HG03159 (cell line): ENCODE data around the gene DYNC2H1.

Experiments used
- ATAC-seq: cut with Tn5 transposase; IDR thresholded peaks from one replicate; pipeline ENCODE4 v1.9.1; 2021; ENCODE audit warnings: mild to moderate bottlenecking, moderate library complexity; ENCODE audit not compliant: unreplicated experiment

DYNC2H1 gene

DNA sequence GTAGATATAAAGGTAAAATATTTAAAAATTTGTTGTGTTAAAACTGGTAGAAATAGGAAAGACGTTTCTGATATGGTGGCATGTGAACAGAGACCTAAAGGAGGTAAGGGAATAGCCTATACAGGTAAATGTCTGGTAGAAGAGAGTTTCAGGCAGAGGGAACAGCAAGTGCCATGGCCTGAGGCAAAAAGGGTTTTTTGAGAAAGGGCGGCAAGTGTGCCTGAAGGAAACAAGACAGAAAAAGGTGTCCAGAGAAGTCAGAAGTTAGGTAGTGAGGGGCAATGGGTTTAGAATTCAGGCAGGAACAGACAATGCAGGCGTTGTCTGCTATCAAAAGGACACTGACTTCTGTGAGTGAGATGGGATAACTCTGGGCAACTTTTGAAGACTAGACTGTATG lies 339.7 kb downstream of the DYNC2H1 start:
- ATAC-seq = no peak

GRCh38 chr11:103450241-103450640 lies 341.0 kb downstream of the DYNC2H1 start:
- no peak for ATAC-seq

DNA sequence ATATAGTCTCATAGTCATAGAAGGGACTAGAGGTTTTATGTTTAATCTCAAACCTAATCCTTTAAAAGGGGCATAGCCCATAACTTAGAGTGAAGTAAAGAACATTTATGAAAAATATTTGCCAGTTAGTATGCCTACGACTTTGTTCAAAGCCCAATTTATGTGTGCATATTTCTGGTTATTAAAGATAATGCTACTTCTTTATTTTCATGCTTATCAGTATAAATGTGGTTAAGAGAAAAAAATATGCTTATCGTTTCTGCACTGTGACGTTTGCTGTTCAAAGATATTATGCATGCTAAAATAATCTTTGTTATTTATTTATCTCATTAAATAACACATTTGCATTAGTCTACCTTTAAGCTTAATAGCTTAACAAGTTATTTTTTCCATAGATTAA lies 343.9 kb downstream of the DYNC2H1 start:
- ATAC-seq = no peak

- ATAC-seq = no peak
Observed at GRCh38 chr11:103453915-103454709, 344.9 kb downstream of the DYNC2H1 start.

DNA sequence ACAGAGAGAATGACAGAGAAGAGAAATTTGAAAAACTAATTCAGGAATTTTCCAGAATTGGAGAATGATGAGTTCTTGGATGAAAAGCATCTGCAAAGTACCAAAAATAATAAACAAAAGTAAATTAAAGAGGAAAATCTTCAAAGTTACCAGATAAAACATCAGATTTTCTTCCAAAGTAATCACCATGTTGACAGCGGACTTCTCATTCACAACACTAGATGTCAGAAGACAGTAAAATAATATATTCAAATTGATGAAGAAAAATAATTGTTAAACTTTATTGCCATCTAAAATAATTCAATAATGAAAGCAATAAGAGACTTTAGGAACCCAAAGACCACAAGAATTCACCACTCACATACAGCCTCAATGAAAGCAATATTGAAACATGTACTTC lies 355.2 kb downstream of the DYNC2H1 start:
- ATAC-seq = no peak

GRCh38 chr11:103465555-103466140 lies 356.4 kb downstream of the DYNC2H1 start:
- ATAC-seq = no peak

GRCh38 chr11:103471546-103471945 lies 362.3 kb downstream of the DYNC2H1 start:
- no peak for ATAC-seq

GRCh38 chr11:103476874-103477273 lies 367.6 kb downstream of the DYNC2H1 start:
- no peak for ATAC-seq

DNA sequence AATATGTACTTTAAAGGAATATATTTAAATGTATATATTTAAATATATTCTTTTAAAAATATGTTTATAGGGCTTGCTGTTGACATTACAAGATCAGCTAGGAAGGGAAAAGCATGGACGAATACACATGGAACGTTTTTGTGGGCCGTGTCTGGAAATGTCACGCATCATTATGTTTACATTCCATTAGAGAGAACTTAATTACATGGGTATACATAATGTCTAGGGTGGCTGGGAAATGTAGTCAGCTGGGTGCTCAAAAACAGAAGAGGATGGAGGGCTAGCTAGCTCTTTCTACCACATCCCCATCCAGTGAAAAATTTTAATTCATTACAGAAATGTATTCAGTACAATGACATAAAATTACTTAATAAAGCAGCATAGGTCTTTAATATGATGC lies 371.2 kb downstream of the DYNC2H1 start:
- no peak for ATAC-seq

DNA sequence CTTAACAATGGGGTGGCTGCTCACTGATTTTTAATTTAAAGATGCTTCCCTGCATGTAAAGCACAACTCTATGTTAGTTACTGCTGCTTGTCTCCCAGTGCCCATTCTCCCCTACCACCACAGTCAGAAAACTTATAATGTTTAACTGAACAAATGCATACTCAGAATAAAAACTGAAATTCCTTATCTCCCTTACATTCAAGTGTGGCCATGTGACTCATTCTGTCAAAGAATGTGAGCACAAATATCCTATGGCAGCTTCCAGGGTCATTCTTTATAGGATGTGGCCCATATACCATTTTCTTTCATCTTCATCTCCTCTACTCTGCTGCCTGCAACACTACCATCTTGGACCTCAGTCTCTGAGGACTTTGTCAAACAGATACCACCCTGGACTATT lies 374.8 kb downstream of the DYNC2H1 start:
- no peak for ATAC-seq

- no peak for ATAC-seq
Observed at GRCh38 chr11:103484545-103484944, 375.3 kb downstream of the DYNC2H1 start.

DNA sequence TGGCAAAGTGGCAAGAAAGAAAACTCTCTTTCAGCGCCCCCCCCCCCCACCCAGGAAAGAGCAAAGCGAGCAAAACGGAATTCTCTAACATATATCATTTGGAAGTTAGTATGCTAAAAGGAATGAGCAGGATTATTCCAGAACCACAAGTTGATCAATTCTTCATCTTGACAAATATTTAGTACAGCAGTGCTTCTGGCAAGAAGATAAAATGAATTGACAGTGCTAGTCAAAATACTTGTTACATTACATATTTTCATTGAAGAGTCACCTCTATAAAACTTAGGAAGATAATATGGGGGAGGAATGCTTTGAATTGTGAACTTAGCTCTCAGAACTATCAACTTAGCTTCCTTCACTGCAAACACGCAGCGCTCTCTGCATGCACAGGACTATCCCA lies 377.4 kb downstream of the DYNC2H1 start:
- ATAC-seq = no peak

DNA sequence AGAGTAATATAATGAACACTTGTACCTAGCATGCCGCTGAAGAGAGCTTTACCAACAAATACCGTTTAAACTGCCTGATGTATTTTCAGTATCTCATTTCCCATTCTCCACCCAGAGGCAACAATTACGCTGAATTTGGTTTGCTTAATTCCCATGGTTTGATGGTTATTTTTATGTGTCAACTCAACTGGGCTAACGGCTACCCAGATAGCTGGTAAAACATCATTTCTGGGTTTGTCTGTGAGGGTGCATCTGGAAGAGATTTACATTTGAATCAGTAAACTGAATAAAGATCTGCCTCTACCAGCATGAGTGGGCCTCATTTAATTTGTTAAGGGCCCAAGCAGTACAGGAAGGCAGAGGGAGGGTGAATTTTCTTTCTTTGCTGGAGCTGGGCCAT lies 377.9 kb downstream of the DYNC2H1 start:
- ATAC-seq = no peak

DNA sequence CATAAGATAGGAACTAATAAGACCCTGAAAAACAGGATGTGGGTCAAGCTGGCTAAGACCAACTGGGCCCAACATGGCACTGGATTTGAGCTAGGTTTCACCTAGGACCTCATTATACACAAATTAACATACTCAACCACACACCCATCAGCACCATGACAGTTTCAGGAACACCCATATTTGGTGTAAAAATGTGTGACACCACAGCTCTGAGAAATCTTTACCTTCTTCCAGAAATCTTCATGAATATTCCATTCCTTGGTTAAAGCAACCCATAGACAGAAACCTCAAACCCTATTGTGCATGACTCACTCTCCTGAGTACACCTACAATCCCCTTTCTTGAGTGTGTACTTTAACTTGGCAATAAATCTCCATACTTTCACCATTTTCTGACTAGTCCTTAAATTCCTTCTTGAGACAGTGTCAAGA lies 378.8 kb downstream of the DYNC2H1 start:
- ATAC-seq = no peak

DNA sequence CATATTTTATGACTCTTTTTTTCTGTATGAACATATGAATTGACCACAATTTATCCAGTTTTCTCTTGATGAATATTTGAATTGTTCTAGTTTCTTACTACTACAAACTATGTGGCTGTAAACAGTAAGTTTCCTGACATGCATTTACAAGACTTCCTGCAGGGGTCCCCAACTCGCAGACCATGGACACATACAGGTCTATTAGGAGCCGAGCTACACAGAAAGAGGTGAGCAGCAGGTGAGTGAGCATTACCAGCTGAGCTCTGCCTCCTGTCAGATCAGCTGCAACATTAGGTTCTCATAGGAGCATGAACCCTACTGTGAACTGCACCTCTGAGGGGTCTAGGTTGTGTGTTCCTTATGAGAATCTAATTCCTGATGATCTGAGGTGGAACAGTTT lies 379.4 kb downstream of the DYNC2H1 start:
- no peak for ATAC-seq

GRCh38 chr11:103491777-103492176 lies 382.6 kb downstream of the DYNC2H1 start:
- no peak for ATAC-seq

GRCh38 chr11:103494491-103494890 lies 385.3 kb downstream of the DYNC2H1 start:
- no peak for ATAC-seq

DNA sequence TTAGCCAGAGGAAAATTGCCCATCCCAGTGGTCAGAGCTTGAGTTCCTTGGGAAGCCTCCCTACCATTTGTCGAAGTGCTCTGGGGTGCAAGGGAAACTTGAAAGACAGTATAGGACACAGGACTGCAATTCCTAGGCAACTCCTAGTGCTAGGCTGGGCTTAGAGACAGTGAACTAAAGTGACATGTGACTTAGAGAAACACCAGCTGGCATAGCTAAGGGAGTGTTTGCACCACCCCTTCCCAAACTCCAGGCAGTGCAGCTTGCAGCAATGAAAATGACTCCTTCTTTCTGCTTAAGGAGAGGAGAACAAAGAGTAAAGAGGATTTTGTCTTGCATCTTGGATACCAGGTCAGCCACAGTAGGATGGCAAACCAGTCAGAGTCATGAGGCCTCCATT lies 388.0 kb downstream of the DYNC2H1 start:
- ATAC-seq = no peak

DNA sequence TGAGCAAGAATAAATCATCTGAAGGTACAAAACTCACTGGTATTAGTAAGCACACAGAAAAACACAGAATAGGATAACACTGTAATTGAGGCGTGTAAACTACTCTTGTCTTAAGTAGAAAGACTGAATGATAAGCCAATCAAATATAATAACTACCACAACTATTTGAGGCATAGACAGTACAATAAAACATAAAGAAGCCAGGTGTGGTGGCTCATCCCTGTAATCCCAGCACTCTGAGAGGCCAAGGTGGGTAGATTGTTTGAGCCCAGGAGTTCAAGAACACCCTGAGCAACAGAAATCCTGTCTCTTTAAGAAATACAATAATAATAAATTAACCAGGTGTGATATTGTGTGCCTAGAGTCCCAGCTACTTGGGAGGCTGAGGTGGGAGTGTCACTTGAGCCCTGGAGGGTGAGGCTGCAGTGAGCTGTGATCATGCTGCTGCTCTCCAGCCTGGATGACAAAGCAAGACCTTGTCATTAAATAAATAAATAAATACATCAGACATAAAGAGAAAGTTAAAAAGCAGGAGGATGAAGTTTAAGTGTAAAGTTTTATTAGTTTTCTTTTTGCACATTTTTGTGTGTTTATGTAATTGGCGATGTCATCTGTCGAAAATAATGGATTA lies 390.6 kb downstream of the DYNC2H1 start:
- ATAC-seq = no peak

GRCh38 chr11:103515283-103515682 lies 406.1 kb downstream of the DYNC2H1 start:
- ATAC-seq = no peak

DNA sequence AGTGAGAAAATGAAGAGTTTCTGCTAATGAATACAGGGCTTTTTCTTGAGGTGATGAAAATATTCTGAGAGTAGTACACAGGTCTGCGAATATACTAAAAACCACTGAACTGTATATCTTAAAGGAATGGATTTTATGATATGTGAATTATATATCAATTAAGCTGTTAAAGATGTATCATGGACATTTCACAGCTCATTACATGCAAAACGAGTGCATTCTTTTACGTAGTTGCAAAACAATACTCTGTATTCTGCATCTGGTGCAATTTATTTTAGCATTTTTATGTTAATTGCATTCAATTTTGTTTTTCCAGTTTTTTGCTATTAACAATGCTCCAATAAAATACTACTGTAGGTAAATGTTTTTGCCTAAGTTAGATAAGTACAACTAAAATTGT lies 411.6 kb downstream of the DYNC2H1 start:
- ATAC-seq = no peak

DNA sequence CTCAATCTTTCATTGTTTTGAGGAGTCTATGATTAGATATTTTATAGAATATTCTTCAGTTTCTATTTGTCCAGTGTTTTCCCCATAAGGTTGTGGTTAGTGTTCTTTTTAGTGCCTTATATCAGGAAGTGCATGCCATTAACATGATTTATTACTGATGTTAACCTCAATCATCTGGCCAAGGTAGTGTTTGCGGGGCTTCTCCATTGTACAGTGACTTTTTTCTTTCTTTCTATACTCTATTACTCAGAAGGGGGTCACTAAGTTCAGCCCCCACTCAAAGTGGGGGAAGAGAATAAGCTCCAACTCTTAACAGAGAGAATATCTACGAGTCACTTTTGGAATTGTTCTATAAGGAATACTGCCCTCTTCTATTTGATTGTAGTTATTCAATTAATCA lies 415.8 kb downstream of the DYNC2H1 start:
- ATAC-seq = no peak
